ENCODE results near the gene AIRE.
"Not testable (repeated sequence)": the region's sequence is repeated elsewhere in the genome, so short reads cannot be mapped to it uniquely, and the experiment has no call there.

AIRE gene

DNA sequence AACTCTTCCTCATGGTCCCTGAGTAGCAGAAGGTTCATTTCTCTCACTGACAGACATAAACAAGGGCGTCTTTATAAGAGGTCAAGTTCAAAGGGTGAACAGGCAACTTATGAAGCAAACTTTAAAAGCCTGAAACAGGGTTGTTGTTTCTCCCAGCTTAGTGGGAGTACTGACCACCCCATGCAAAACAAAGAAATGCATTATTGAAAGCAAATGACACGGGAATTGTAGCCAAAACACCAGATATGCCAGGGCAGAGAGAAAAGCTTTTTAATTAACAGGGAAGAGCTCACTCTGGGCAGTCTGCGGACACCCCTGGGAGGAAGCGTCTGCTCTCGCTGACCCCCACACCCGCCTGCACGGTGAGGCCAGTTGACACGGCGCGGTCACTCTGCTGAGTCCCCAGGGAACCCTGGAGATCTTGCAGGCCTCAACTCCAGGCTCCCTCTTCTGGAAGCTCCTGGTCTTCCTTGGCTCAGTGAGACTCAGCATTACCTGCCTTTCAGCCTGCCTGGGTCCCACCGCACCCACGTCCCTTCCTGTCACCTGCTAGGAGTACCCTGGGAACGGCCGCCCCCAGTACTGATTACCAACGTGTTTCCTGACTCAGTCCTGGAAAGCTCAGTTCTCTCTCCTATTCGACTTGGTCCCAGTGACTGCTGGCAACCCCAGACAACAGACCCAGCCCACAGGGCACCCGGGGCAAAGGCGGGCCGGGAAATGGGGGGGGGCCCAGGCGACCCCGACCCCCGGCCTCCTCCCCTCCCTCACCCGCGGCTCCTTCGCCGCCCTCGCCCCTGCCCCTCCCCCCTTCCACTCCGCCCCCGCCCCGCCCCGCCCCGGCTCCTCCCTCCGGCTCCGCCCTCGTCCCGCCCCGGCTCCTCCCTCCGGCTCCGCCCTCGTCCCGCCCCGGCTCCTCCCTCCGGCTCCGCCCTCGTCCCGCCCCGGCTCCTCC, 52.5 kb downstream of the AIRE start:
- DNase-seq (ENCODE audit: low spot score): peak; percentile 70
- TF ChIP-seq, protein P1, sequence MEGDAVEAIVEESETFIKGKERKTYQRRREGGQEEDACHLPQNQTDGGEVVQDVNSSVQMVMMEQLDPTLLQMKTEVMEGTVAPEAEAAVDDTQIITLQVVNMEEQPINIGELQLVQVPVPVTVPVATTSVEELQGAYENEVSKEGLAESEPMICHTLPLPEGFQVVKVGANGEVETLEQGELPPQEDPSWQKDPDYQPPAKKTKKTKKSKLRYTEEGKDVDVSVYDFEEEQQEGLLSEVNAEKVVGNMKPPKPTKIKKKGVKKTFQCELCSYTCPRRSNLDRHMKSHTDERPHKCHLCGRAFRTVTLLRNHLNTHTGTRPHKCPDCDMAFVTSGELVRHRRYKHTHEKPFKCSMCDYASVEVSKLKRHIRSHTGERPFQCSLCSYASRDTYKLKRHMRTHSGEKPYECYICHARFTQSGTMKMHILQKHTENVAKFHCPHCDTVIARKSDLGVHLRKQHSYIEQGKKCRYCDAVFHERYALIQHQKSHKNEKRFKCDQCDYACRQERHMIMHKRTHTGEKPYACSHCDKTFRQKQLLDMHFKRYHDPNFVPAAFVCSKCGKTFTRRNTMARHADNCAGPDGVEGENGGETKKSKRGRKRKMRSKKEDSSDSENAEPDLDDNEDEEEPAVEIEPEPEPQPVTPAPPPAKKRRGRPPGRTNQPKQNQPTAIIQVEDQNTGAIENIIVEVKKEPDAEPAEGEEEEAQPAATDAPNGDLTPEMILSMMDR (IDR thresholded peaks at IDR 0.05; ENCODE audit: extremely low read depth, insufficient read depth, missing control alignments): peak; percentile 5
- in situ Hi-C loops (cut with MboI; ENCODE audit: low pct_unique_long_range_greater_than_20kb, low sequenced_read_pairs, unreplicated experiment): loop anchor here (25.0 kb wide), 1 partner anchor 449 kb away; no protein-coding TSS in a partner anchor

- in situ Hi-C loops (cut with MboI; ENCODE audit: low pct_unique_long_range_greater_than_20kb, low sequenced_read_pairs, unreplicated experiment): loop anchor here (25.0 kb wide), 1 partner anchor 448 kb away; no protein-coding TSS in a partner anchor
- DNase-seq (ENCODE audit: low spot score): peak; percentile 99
- TF ChIP-seq, protein P1 (IDR thresholded peaks at IDR 0.05; ENCODE audit: extremely low read depth, insufficient read depth, missing control alignments): no peak
These were observed 53.6 kb downstream of the AIRE start, which contains the start of gene CFAP410 for GRCh38 chr21:44338971-44339910. CFAP410 (minus strand) TSS chr21:44339390; CDS start chr21:44339194, 196 bp downstream.

- DNase-seq (ENCODE audit: low spot score): not testable (repeated sequence)
- in situ Hi-C loops (cut with MboI; ENCODE audit: low pct_unique_long_range_greater_than_20kb, low sequenced_read_pairs, unreplicated experiment): loop anchor here (10.0 to 25.0 kb wide), 2 partner anchors 63 to 445 kb away; no protein-coding TSS in a partner anchor
These were observed 56.2 kb downstream of the AIRE start for GRCh38 chr21:44341726-44342458.

GRCh38 chr21:44342981-44343380, 57.3 kb downstream of the AIRE start:
- DNase-seq (ENCODE audit: low spot score): not testable (repeated sequence)
- in situ Hi-C loops (cut with MboI; ENCODE audit: low pct_unique_long_range_greater_than_20kb, low sequenced_read_pairs, unreplicated experiment): loop anchor here (10.0 to 25.0 kb wide), 2 partner anchors 62 to 444 kb away; no protein-coding TSS in a partner anchor

DNA sequence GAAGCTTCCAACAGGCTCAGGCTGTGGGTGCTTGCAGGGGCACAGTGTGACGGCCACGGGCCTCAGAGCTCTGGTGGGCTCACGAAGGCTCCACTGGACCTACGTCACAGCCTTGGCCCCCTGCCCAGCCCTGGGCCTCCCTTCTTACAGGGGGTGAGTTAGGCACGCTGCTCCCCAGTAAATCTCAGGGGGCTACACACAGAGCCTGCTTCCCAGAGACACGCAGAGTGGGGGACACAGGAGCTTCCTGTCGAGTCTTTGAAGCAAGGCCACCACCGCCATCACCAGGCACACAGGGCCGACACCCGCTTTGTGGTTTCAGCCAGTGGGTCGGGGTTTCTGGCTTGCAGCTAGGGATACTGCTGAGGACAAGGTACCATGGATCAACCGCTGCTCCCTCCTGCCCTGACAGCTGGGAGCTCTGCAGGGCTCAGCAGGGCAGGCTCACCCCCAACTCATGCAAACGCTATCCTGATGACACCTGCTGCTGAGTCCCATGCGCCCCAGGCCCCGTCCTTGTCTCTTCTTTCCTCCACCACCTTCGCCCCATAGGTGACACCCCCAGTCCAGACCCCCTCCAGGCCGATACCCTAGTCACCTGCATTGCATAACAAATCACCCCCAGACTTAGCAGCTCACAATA, 59.0 kb downstream of the AIRE start:
- TF ChIP-seq, protein P1 (IDR thresholded peaks at IDR 0.05; ENCODE audit: extremely low read depth, insufficient read depth, missing control alignments): no peak
- in situ Hi-C loops (cut with MboI; ENCODE audit: low pct_unique_long_range_greater_than_20kb, low sequenced_read_pairs, unreplicated experiment): loop anchor here (10.0 to 25.0 kb wide), 2 partner anchors 60 to 443 kb away; no protein-coding TSS in a partner anchor
- no peak for DNase-seq (ENCODE audit: low spot score)

- in situ Hi-C loops (cut with MboI; ENCODE audit: low pct_unique_long_range_greater_than_20kb, low sequenced_read_pairs, unreplicated experiment): loop anchor here (10.0 to 25.0 kb wide), 2 partner anchors 59 to 442 kb away; no protein-coding TSS in a partner anchor
- no peak for DNase-seq (ENCODE audit: low spot score)
These were observed 59.8 kb downstream of the AIRE start for GRCh38 chr21:44345495-44345894.

More at GRCh38 chr21:44345495-44345894, 59.8 kb downstream of the AIRE start:
- TF ChIP-seq, protein P1 (IDR thresholded peaks at IDR 0.05; ENCODE audit: extremely low read depth, insufficient read depth, missing control alignments): no peak

Measured in GM13977 (cell line).